HL-60/S4 treated with retinoic acid at 250 ng/mL for 4 days and 3 days (cell line): ENCODE data around the gene AMN1.

Experiments used
- in situ Hi-C: fragments of 300-500 bp; cut with MboI; formaldehyde crosslinking; loops from 2 replicates; pipeline ENCODE4 v1.7.0; 2022; ENCODE audit warnings: low sequenced_read_pairs

The AMN1 gene

DNA sequence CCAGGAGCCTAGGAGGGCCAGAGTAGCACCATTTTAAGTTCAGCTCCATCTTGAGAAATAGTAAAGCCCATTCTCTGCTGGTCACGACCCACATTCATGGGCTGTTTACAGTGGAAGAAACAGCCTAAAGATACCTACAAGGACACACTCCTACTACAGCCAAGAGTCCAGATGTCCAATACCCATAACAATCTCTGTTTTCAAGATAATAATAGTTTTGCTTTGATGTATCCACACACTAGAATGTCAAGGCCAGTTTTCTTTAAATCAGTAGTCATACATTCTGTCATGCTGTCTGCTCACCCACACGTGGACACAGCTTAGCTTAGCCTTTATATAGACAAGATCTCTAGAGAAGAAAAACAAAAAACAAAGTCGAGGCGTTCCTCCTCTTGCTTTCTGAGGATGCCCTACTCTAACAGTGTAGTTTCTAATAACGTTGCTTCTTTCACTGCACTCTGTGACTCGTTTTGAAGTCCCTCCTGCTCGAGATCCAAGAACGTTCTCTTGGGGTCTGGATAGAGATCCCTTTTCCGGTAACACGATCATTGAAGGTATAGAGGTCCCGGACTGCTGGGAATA lies 87.2 kb downstream of the AMN1 start:
- in situ Hi-C loops: loop anchor here (25.0 kb wide), 1 partner anchor 354 kb away; no protein-coding TSS in a partner anchor

DNA sequence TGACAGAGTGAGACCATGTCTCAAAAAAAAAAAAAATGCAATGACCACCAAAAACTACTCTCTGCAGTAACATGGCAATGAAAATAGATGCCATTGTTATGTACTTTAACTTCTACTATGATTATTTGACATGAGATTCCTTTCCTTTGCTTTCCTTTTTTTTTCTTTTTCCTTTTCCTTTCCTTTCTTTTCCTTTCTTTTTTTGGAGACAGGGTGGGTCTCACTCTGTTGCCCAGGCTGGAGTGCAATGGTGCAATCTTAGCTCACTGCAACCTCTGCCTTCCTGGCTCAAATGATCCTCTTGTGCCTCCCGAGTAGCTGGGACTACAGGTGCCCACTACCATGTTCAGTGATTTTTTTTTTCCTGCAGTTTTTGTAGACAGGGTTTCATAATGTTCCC lies 94.2 kb downstream of the AMN1 start:
- in situ Hi-C loops: loop anchor here (10.0 to 25.0 kb wide), 2 partner anchors 230 to 347 kb away; no protein-coding TSS in a partner anchor

DNA sequence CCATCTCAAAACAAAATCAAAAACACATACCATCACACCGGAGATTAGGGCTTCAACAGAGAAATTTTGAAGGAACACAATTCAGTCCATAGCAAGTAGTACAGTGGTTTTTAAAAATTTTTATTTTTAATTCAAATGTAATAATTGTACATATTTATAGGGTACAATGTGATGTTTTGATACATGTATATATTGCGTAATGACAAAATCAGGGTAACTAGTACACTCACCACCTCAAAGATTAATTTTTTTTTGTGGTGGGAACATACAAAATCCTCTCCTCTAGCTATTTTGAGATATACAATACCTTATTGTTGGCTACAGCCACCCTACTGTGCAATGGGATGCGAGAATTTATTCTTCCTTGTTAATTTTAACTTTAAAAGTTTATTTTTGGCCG lies 95.4 kb downstream of the AMN1 start:
- in situ Hi-C loops: loop anchor here (10.0 to 25.0 kb wide), 2 partner anchors 229 to 346 kb away; no protein-coding TSS in a partner anchor

DNA sequence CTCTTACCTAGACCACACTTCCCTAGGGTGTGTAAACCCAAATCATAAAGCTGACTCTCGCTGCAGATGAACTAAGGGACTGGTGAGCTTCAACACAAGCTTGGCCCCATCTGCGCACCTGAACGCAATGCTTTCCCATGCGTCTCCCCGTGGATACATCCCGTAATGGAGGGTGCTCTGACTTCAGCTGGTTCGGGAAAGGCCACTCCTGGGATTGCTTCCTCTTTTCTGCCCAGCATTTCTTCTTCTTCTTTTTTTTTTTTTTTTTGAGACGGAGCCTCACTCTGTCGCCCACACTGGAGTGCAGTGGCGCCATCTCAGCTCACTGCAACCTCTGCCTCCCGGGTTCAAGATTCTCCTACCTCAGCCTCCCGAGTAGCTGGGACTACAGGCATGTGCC lies 97.0 kb downstream of the AMN1 start:
- in situ Hi-C loops: loop anchor here (10.0 to 25.0 kb wide), 2 partner anchors 227 to 345 kb away; no protein-coding TSS in a partner anchor

DNA sequence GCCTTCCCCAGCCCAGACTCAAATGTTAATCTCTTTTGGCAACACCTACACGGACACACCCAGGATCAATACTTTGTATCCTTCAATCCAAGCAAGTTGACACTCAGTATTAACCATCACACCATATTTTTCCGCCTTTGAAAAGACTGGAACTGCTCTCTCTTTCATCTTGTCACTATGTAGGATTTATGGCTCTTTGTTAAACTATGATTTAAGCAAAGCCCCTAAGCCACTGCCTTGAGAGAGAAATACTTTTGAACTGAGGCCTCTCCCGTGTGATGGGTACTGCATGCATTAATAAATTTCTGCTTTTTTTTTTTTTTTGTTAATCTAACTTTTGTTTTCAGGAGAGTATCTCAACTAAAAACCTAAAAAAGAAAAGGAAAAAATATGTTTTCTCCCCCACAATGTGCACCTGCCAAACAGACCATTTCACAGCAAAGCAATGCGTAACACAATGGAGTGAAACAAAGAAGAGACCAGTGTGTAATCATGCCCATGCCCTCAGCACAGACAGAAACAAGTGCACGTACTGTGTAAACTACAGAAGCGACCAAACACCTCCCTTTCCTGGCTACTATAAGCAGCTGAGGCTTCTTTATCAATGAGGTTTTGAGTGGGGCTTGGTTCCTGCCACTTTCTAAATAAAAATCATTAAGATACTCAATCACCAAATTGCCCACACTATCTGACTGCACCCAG lies 97.6 kb downstream of the AMN1 start:
- in situ Hi-C loops: loop anchor here (10.0 to 25.0 kb wide), 2 partner anchors 226 to 344 kb away; no protein-coding TSS in a partner anchor

DNA sequence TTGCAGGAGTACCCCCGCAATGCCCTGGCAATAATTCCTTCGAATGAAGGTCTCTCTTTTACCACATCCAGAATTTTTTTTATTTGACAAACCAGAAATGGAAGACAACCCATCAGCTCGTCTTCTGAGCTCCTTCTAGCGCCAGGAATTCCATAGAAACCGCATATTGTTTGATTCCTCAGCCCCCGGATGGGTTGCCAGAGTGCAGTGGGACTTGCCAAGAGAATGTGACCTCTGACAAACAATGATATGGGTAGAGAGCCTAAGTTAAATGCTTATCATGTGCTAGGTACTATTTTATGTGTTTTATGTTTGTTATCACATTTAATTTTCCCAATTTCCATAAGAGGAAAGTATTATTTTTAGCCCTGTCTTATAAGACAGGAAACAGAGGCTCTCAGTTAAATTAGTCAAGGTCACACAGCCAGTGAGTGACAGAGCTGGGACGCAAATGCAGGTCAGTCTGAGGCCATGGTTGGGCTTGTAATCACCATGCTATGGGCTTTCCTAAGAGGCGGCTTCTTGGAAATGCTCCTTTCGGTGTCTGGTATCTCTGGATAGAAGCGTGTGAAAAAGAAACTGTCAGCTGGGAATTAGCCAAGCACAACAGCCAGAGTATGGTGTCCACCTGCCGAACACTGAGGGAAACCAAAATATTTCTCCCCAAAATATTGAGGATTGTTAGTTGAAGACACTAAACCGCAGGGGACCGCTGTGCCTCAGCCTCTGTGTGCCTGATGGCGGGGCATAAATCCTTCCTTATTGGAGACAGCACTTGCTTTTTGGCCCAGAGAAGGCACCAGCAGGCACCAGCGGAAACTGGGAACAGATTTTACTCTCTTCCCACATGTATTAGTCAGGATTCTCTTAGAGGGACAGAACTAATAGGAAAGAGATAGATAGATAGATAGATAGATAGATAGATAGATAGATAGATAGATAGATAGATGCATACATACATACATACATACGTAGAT lies 98.8 kb downstream of the AMN1 start:
- in situ Hi-C loops: loop anchor here (10.0 to 25.0 kb wide), 2 partner anchors 225 to 343 kb away; no protein-coding TSS in a partner anchor

DNA sequence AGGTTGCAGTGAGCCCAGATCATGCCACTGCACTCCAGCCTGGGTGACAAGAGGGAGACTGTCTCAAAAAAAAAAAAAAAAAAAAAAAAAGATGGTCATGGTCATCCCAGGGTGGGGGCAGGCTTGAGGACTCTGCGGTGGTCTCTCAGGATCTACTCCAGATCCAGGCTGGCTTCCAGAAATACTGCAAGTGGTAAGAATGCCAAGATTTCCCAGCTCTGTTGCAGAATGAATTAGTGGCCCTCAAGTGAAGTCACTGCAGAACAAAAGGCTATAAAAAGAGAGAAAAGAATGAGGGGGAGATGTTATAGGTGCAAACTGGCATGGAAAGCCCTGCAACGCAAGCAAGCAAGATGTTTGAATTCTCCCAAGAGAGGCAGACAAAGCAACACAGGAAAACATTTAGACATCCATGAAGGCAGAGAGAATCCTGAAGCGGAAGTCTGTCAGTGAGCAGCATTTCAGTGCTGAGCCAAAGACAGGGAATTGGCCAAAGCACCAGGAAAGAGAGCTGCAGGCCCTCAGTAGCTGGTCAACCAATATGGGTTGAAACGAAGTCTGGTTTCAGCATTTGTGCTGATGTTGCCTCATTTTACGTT lies 101.3 kb downstream of the AMN1 start:
- in situ Hi-C loops: loop anchor here (25.0 kb wide), 1 partner anchor 340 kb away; no protein-coding TSS in a partner anchor

DNA sequence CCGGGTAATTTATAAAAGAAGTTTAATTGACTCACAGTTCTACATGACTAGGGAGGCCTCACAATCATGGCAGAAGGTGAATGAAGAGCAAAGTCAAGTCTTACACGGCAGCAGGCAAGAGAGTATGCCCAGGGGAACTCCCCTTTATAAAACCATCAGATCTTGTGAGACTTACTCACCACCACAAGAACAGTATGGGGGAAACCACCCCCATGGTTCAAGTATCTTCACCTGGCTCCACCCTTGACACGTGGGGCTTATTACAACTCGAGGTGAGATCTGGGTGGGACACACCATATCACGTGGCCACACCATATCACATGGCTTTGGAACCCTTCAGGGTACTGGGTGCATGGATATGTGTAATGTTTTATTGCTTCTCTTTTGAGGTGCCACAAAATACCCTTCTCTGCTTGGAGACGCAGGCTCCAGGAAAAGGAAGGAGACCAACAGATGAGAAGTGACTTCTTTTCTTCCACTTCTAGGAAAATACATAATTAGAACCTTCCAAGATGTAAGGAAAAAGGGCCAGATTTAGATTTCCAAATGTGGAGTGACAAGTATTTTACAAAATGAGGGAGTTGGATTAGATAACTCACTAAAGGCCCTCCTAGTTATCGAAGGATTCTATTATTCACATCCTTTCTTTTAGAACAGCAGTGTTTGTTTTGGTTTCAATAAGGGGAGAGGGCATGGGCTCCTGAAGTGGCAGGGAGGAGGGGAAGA lies 102.4 kb downstream of the AMN1 start:
- in situ Hi-C loops: loop anchor here (25.0 kb wide), 1 partner anchor 339 kb away; no protein-coding TSS in a partner anchor

DNA sequence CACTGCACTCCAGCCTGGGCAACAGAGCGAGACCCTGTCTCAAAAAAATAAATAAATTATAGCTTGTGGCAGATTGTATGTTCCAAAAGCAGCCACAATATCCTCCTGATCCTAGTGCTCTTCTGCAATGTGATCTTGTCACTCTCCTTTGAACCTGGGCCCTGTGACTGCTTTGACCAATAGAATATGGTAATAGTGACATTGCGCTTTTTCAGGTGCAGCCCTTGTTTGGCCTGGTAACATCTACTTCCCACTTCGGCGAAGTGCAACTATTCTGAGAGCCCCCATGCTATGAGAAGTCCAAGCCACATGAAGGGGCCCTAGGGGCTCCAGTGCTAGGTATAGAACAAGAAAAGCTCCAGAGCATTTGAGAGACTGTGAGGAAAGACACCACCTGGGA lies 106.8 kb downstream of the AMN1 start:
- in situ Hi-C loops: no loop called here
